Measurements from ENCODE around the gene CFAP46. TPM values are rescaled to one million over a fixed set of nuclear protein-coding genes. Genes with fewer than 3 reads are reported as not detected.
"Not testable (repeated sequence)": the region's sequence is repeated elsewhere in the genome, so short reads cannot be mapped to it uniquely, and the experiment has no call there.

The CFAP46 gene
- total RNA-seq, 4 donors from 2014 or later = 0.19 to 0.92 (median 0.54) TPM

GRCh38 chr10:132960071-132960472 is 17.7 kb upstream of the CFAP46 start:
- DNase-seq = no peak
- no peaks in the 10 kb centered on the region for H3K36me3 ChIP-seq
- H3K4me1 ChIP-seq = peaks cover 8 to 46% (median 10%) of the 10 kb centered on the region in 3 donors
- H3K9me3 ChIP-seq = no peaks in the 10 kb centered on the region
- peak overlapping the region in 1 of 4 donors; percentile 17 for H3K27ac ChIP-seq
- H3K27me3 ChIP-seq = peaks cover 0 to 33% (median 0%) of the 10 kb centered on the region in 4 donors
- WGBS, 2 donors = 43% methylated on average over 6 of the region's 19 CpGs; no CpG with 5 or more reads in 1 of the 2 donors
- intact Hi-C loops (cut with DNase I) = no loop called here
- TF ChIP-seq POLR2A (IDR thresholded peaks at IDR 0.05) (no peak), CTCF (IDR thresholded peaks at IDR 0.05) (no peak)
- no peak overlapping the region for H3K4me3 ChIP-seq

- intact Hi-C loops (cut with DNase I) = no loop called here
- H3K27ac ChIP-seq = no peak overlapping the region
- DNase-seq = no peak
Observed at GRCh38 chr10:132959559-132959961, 17.2 kb upstream of the CFAP46 start.

GRCh38 chr10:132958883-132959558 is 16.7 kb upstream of the CFAP46 start:
- no peak for DNase-seq
- intact Hi-C loops (cut with DNase I) = no loop called here

More at GRCh38 chr10:132959559-132959961, 17.2 kb upstream of the CFAP46 start:
- H3K27me3 ChIP-seq = peaks cover 0 to 37% (median 0%) of the 10 kb centered on the region in 4 donors
- WGBS, 2 donors = 82 to 87% methylated on average over 2 to 3 of the region's 8 CpGs
- H3K4me3 ChIP-seq = no peak overlapping the region
- no peaks in the 10 kb centered on the region for H3K36me3 ChIP-seq
- no peaks in the 10 kb centered on the region for H3K9me3 ChIP-seq
- no peak for TF ChIP-seq CTCF (IDR thresholded peaks at IDR 0.05)
- H3K4me1 ChIP-seq = peaks cover 8 to 46% (median 10%) of the 10 kb centered on the region in 3 donors

GRCh38 chr10:132957981-132958882 is 15.9 kb upstream of the CFAP46 start:
- peaks cover 8 to 45% (median 10%) of the 10 kb centered on the region in 3 donors for H3K4me1 ChIP-seq
- peaks cover 0 to 47% (median 0%) of the 10 kb centered on the region in 4 donors for H3K27me3 ChIP-seq
- no peaks in the 10 kb centered on the region for H3K36me3 ChIP-seq
- intact Hi-C loops (cut with DNase I) = no loop called here
- H3K4me3 ChIP-seq = no peak overlapping the region
- DNase-seq = no peak
- H3K27ac ChIP-seq = no peak overlapping the region
- 62% methylated on average over 9 of the region's 34 CpGs; no CpG with 5 or more reads in 1 of the 2 donors for WGBS, 2 donors
- TF ChIP-seq POLR2A (IDR thresholded peaks at IDR 0.05) (no peak), CTCF (IDR thresholded peaks at IDR 0.05) (no peak)
- no peaks in the 10 kb centered on the region for H3K9me3 ChIP-seq

More at GRCh38 chr10:132958883-132959558, 16.7 kb upstream of the CFAP46 start:
- Histone ChIP-seq H3K36me3 (no peaks in the 10 kb centered on the region), H3K4me3 (no peak overlapping the region), H3K4me1 (peaks cover 8 to 46% (median 10%) of the 10 kb centered on the region in 3 donors), H3K9me3 (no peaks in the 10 kb centered on the region), H3K27me3 (peaks cover 0 to 42% (median 0%) of the 10 kb centered on the region in 4 donors), H3K27ac (no peak overlapping the region)
- 28 to 57% methylated on average over 5 to 9 of the region's 23 CpGs for WGBS, 2 donors
- TF ChIP-seq POLR2A (IDR thresholded peaks at IDR 0.05) (no peak), CTCF (IDR thresholded peaks at IDR 0.05) (no peak)

GRCh38 chr10:132957131-132957530 is 14.8 kb upstream of the CFAP46 start:
- 88 to 89% methylated on average over 1 to 7 of the region's 10 CpGs for WGBS, 2 donors
- H3K27ac ChIP-seq = no peak overlapping the region
- no peak for DNase-seq
- no peak overlapping the region for H3K4me3 ChIP-seq
- H3K27me3 ChIP-seq = peaks cover 0 to 58% (median 0%) of the 10 kb centered on the region in 4 donors
- no peaks in the 10 kb centered on the region for H3K9me3 ChIP-seq
- no peaks in the 10 kb centered on the region for H3K36me3 ChIP-seq
- peaks cover 4 to 34% (median 5%) of the 10 kb centered on the region in 3 donors for H3K4me1 ChIP-seq
- intact Hi-C loops (cut with DNase I) = no loop called here
- no peak for TF ChIP-seq POLR2A (IDR thresholded peaks at IDR 0.05)

GRCh38 chr10:132956259-132956658 is 13.9 kb upstream of the CFAP46 start:
- H3K36me3 ChIP-seq; H3K4me3 ChIP-seq; H3K27ac ChIP-seq; H3K9me3 ChIP-seq; intact Hi-C loops (cut with DNase I); DNase-seq: not testable (repeated sequence)
- peaks cover 0 to 67% (median 2%) of the 10 kb centered on the region in 4 donors for H3K27me3 ChIP-seq
- 91 to 92% methylated on average over 4 of the region's 4 CpGs for WGBS, 2 donors
- H3K4me1 ChIP-seq = peaks cover 0 to 25% (median 0%) of the 10 kb centered on the region in 3 donors

Measured in esophagus squamous epithelium (tissue), 5 donors.